Stimulated activated naive B cell treated with anti-CD40 and anti-IgM and Interleukin-4, amounts not matched to agents 10 μg/mL and 1 μg/mL and 100 μg/mL, for 72 hours (primary cell): ENCODE data around the gene ZNF578.
"Not testable (repeated sequence)": the region's sequence is repeated elsewhere in the genome, so short reads cannot be mapped to it uniquely, and the experiment has no call there.

Experiments
- ATAC-seq, 2 donors: fragments of 150-1000 bp; cut with Tn5 transposase; replicated peaks; 2 replicates each; pipeline ENCODE4 v1.10.0; 2021; ENCODE audit warnings: moderate library complexity in 1 of 2
- DNase-seq: peaks from one replicate; pipeline ENCODE4 v3.0.0; 2021
- H3K27ac Mint-ChIP-seq: one replicate; pipeline ENCODE4 v1.8.0; 2022; ENCODE audit warnings: mild to moderate bottlenecking, mixed read lengths
- H3K27me3 Mint-ChIP-seq, 2 donors: one replicate each; pipeline ENCODE4 v1.8.0; 2022; ENCODE audit warnings: mixed read lengths in 2 of 2
- H3K36me3 Mint-ChIP-seq, 2 donors: one replicate each; pipeline ENCODE4 v1.8.0; 2022; ENCODE audit warnings: mixed read lengths in 2 of 2, mild to moderate bottlenecking in 1 of 2
- H3K4me1 Mint-ChIP-seq, 2 donors: one replicate each; pipeline ENCODE4 v1.8.0; 2022; ENCODE audit warnings: mixed read lengths in 2 of 2, mild to moderate bottlenecking in 1 of 2
- H3K4me3 Mint-ChIP-seq, 2 donors: one replicate each; pipeline ENCODE4 v1.8.0; 2022; ENCODE audit warnings: mild to moderate bottlenecking in 2 of 2, mixed read lengths in 2 of 2, moderate library complexity in 1 of 2
- H3K9me3 Mint-ChIP-seq, 2 donors: one replicate each; pipeline ENCODE4 v1.8.0; 2022; ENCODE audit warnings: mixed read lengths in 2 of 2, mild to moderate bottlenecking in 1 of 2

ZNF578 gene

DNA sequence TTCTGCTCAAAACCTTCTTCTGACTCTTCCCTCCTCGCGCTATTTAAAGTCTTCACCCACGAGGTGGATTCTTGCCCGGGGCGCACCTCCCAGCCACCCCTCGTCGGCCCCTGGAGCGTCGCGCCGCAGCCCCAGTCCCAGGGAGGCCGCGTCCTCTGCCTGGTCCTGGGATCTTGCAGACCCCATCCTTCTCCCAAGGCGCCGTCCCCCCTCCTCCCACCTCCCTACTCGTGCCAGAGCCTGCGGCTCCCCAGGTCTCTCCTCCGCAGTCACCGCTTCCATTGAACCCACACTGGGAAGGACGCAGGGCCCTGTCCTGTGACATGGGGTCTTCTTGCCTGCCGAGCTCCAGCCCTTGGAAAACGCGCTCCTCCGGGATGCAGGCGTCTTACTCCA lies 74.6 kb downstream of the ZNF578 start:
- H3K4me1 Mint-ChIP-seq, result peaks cover 17 to 21% of the 10 kb centered on the region in 2 donors
- peaks cover 20 to 33% of the 10 kb centered on the region in 2 donors for H3K36me3 Mint-ChIP-seq
- H3K9me3 Mint-ChIP-seq, result peaks cover 3 to 6% of the 10 kb centered on the region in 2 donors
- DNase-seq, result no peak
- H3K27ac Mint-ChIP-seq, result peak overlapping the region; percentile 99
- no peaks in the 10 kb centered on the region for H3K27me3 Mint-ChIP-seq
- peak overlapping the region; percentile 97 to 99 for H3K4me3 Mint-ChIP-seq
- peak in 1 of 2 donors; percentile 3 for ATAC-seq

GRCh38 chr19:52532480-52532879 lies 79.1 kb downstream of the ZNF578 start:
- H3K27ac Mint-ChIP-seq, result no peak overlapping the region
- H3K9me3 Mint-ChIP-seq, result peaks cover 1 to 6% of the 10 kb centered on the region in 2 donors
- peaks cover 34 to 54% of the 10 kb centered on the region in 2 donors for H3K36me3 Mint-ChIP-seq
- H3K4me1 Mint-ChIP-seq, result peaks cover 25 to 51% of the 10 kb centered on the region in 2 donors
- ATAC-seq (no peak), DNase-seq (no peak)
- H3K4me3 Mint-ChIP-seq, result no peak overlapping the region
- H3K27me3 Mint-ChIP-seq, result no peaks in the 10 kb centered on the region

GRCh38 chr19:52533901-52534300 lies 80.5 kb downstream of the ZNF578 start:
- no peak for ATAC-seq
- peaks cover 21 to 49% of the 10 kb centered on the region in 2 donors for H3K4me1 Mint-ChIP-seq
- no peak overlapping the region for H3K27ac Mint-ChIP-seq
- no peak overlapping the region for H3K4me3 Mint-ChIP-seq
- no peaks in the 10 kb centered on the region for H3K27me3 Mint-ChIP-seq
- DNase-seq, result no peak
- H3K9me3 Mint-ChIP-seq, result peaks cover under 1 to 1% of the 10 kb centered on the region in 2 donors
- peaks cover 30 to 52% of the 10 kb centered on the region in 2 donors for H3K36me3 Mint-ChIP-seq

DNA sequence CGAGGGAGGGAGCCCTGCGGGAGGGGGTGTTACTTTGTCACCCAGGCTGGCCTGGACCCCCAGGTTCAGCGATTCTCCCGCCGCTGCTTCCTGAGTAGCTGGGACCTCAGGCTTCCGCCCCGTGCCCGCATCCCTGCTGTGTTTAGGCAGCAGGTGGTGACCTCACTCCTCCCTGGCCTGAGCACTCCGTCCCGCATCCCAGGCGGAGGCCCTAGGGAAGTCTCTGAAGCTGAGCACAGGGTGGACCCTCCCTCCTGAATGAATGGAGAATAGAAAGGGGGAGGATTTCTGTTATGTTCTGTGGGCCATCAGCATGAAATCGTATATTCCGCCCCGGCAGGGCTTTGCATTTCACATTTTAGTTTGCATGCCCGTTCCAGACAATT lies 82.0 kb downstream of the ZNF578 start:
- Mint-ChIP-seq H3K36me3 (peaks cover 32 to 53% of the 10 kb centered on the region in 2 donors), H3K4me1 (peaks cover 18 to 45% of the 10 kb centered on the region in 2 donors), H3K4me3 (peak overlapping the region; percentile 87 to 91), H3K27ac (peak overlapping the region; percentile 94)
- DNase-seq, H3K27me3 Mint-ChIP-seq, H3K9me3 Mint-ChIP-seq: not testable (repeated sequence)
- peak; percentile 2 to 6 for ATAC-seq

DNA sequence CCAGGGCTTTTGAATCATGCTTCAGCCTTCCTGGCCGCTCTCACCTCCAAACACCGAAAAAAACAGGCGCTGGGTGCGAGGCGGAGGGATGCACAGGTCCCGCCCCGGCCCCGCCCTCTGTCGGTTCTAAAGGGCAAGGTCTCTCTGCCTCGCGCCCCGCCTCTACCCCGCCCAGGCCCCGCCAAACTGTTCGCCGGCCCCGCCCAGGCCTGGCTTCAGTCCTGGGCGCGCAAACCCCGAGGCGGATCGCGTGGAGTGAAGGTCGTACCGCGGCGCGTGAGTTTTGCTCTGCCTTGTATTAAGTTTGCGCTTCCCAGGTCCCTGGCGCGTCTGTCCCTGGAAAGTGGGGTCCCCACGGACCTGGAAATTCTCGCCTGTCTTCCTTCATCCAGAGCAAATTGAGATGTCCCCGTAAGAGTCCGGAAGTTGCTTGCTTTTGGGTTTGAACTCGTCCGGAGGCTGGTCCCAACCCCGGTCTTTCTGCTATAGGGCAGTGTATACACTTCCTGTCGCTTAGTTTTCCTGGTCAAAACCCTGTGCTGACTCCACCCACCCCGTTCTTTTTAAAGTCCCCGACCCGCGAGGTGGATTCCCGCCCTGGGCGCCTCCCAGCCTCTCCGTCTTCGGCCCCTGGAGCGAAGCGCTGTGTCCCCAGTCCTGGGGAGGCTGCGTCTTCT lies 82.6 kb downstream of the ZNF578 start:
- H3K9me3 Mint-ChIP-seq, result no peaks in the 10 kb centered on the region
- ATAC-seq (peak; percentile 95 to 96), DNase-seq (peak; percentile 76)
- peak overlapping the region; percentile 94 for H3K27ac Mint-ChIP-seq
- H3K4me1 Mint-ChIP-seq, result peaks cover 18 to 45% of the 10 kb centered on the region in 2 donors
- no peaks in the 10 kb centered on the region for H3K27me3 Mint-ChIP-seq
- H3K36me3 Mint-ChIP-seq, result peaks cover 36 to 56% of the 10 kb centered on the region in 2 donors
- peak overlapping the region; percentile 87 to 91 for H3K4me3 Mint-ChIP-seq

GRCh38 chr19:52536448-52536800 lies 83.1 kb downstream of the ZNF578 start:
- peak; percentile 57 to 58 for ATAC-seq
- Mint-ChIP-seq H3K27me3 (no peaks in the 10 kb centered on the region), H3K36me3 (peaks cover 39 to 56% of the 10 kb centered on the region in 2 donors), H3K4me3 (peak overlapping the region; percentile 87 to 91), H3K4me1 (peaks cover 18 to 45% of the 10 kb centered on the region in 2 donors), H3K9me3 (no peaks in the 10 kb centered on the region), H3K27ac (peak overlapping the region; percentile 94)
- peak; percentile 46 for DNase-seq

- DNase-seq, H3K27me3 Mint-ChIP-seq, H3K4me3 Mint-ChIP-seq, ATAC-seq, H3K27ac Mint-ChIP-seq, H3K9me3 Mint-ChIP-seq: not testable (repeated sequence)
- Mint-ChIP-seq H3K4me1 (peaks cover 32 to 53% of the 10 kb centered on the region in 2 donors), H3K36me3 (peaks cover 42 to 62% of the 10 kb centered on the region in 2 donors)
These were observed 85.5 kb downstream of the ZNF578 start for GRCh38 chr19:52538815-52539214.

DNA sequence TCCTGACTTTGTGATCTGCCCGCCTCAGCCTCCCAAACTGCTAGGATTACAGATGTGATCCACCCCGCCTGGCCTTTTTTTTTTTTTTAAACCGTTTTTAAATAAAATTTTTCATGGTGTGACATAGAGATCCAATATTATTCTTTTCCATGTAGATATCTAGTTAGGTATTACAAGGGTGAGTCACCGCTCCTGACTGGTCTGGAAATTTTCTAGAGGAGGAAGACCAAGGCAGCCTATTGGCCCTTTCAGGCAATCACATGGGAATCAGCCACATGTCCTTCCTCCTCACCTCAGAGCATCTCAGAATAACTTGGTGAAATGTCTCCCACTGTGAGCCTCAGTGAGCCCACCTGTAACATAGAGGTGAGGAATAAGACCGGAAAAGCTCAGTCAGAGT lies 87.8 kb downstream of the ZNF578 start:
- Mint-ChIP-seq H3K36me3 (peaks cover 42 to 70% of the 10 kb centered on the region in 2 donors), H3K4me1 (peaks cover 28 to 36% of the 10 kb centered on the region in 2 donors)
- not testable (repeated sequence) for H3K4me3 Mint-ChIP-seq, DNase-seq, ATAC-seq, H3K9me3 Mint-ChIP-seq, H3K27ac Mint-ChIP-seq, H3K27me3 Mint-ChIP-seq

DNA sequence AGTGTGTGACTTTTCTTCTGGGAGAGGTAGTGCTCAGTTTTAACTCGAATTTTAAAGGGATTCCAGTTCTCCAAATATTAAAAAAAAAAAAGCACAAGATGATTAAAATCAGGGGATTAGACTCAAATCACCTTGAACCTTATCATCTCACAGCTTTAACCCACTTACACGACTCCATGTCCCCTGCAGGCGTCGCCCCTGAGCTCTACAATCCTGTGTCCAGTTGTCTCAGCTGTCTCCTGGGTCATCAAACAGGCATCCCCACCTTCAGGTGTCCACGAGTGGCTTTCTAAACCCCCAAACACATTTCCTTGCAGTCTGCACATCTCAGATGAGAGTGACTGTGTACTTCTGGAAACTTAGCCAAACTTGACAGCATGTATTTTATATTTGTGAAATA lies 88.3 kb downstream of the ZNF578 start:
- H3K36me3 Mint-ChIP-seq, result peaks cover 46 to 71% of the 10 kb centered on the region in 2 donors
- ATAC-seq (no peak), DNase-seq (no peak)
- no peak overlapping the region for H3K27ac Mint-ChIP-seq
- H3K4me1 Mint-ChIP-seq, result peaks cover 25 to 31% of the 10 kb centered on the region in 2 donors
- H3K9me3 Mint-ChIP-seq, result peaks cover 3 to 4% of the 10 kb centered on the region in 2 donors
- no peak overlapping the region for H3K4me3 Mint-ChIP-seq
- H3K27me3 Mint-ChIP-seq, result no peaks in the 10 kb centered on the region

GRCh38 chr19:52542541-52542940 lies 89.2 kb downstream of the ZNF578 start:
- Mint-ChIP-seq H3K36me3 (peaks cover 49 to 71% of the 10 kb centered on the region in 2 donors), H3K27ac (peak overlapping the region; percentile 79)
- not testable (repeated sequence) for ATAC-seq

DNA sequence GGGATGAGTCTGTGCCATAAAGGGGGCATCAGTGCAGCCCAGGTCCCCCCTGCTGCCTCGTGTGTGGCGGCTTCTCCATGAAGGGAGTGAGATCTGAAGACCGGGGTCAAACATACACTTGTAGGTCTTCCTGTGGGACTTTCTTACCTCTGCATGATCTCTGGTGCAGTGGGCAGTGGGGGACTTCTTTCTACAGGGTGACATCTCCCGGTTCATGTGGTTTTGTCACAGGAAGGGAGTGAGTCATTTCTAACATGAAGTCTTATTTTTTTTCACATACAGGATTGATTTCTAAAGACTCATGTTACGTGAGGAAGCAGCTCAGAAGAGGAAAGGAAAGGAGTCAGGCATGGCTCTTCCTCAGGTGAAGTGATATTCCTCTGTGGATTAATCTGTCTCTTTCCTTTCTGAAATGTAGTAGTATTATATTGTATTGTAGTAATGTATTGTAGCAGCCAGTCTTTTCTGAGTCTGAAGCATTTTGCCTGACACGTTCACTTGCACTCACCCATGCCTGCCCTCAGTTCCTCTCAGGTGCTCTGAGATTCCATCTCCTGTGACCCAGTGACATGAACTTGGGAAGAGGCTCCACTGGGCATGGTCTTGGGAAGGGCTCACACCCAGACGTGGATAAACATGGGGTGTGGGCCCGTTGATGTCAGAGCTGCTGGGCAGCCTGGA lies 89.8 kb downstream of the ZNF578 start:
- DNase-seq (peak; percentile 12), ATAC-seq (peak; percentile 84 to 95)
- peaks cover 54 to 76% of the 10 kb centered on the region in 2 donors for H3K36me3 Mint-ChIP-seq
- H3K4me3 Mint-ChIP-seq, result peak overlapping the region; percentile 32 to 41
- H3K27me3 Mint-ChIP-seq, result no peaks in the 10 kb centered on the region
- H3K27ac Mint-ChIP-seq, result peak overlapping the region; percentile 79
- H3K4me1 Mint-ChIP-seq, result peaks cover 21 to 22% of the 10 kb centered on the region in 2 donors
- H3K9me3 Mint-ChIP-seq, result peaks cover 3 to 7% of the 10 kb centered on the region in 2 donors

More at GRCh38 chr19:52542541-52542940, 89.2 kb downstream of the ZNF578 start:
- not testable (repeated sequence) for H3K9me3 Mint-ChIP-seq, H3K27me3 Mint-ChIP-seq, DNase-seq
- Mint-ChIP-seq H3K4me3 (peak overlapping the region; percentile 32 to 41), H3K4me1 (peaks cover 21 to 22% of the 10 kb centered on the region in 2 donors)

DNA sequence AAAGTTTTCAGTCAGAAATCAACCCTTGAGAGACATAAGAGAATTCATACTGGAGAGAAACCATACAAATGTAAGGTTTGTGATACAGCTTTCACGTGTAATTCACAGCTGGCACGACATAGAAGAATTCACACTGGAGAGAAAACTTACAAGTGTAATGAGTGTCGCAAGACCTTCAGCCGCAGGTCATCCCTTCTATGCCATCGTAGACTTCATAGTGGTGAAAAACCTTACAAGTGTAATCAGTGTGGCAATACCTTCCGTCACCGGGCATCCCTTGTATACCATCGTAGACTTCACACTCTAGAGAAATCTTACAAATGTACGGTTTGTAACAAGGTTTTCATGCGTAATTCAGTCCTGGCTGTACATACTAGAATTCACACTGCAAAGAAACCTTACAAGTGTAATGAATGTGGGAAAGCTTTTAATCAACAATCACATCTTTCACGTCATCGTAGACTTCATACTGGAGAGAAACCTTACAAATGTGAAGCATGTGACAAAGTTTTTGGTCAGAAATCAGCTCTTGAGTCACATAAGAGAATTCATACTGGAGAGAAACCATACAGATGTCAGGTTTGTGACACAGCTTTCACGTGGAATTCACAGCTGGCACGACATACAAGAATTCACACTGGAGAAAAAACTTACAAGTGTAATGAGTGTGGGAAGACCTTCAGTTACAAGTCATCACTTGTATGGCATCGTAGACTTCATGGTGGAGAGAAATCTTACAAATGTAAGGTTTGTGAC lies 101.0 kb downstream of the ZNF578 start:
- no peak overlapping the region for H3K27ac Mint-ChIP-seq
- H3K27me3 Mint-ChIP-seq, result no peaks in the 10 kb centered on the region
- peaks cover 33 to 40% of the 10 kb centered on the region in 2 donors for H3K9me3 Mint-ChIP-seq
- ATAC-seq, result no peak
- no peak for DNase-seq
- peaks cover 0 to 2% of the 10 kb centered on the region in 2 donors for H3K4me1 Mint-ChIP-seq
- H3K36me3 Mint-ChIP-seq, result peaks cover 83 to 90% of the 10 kb centered on the region in 2 donors
- H3K4me3 Mint-ChIP-seq, result no peak overlapping the region

DNA sequence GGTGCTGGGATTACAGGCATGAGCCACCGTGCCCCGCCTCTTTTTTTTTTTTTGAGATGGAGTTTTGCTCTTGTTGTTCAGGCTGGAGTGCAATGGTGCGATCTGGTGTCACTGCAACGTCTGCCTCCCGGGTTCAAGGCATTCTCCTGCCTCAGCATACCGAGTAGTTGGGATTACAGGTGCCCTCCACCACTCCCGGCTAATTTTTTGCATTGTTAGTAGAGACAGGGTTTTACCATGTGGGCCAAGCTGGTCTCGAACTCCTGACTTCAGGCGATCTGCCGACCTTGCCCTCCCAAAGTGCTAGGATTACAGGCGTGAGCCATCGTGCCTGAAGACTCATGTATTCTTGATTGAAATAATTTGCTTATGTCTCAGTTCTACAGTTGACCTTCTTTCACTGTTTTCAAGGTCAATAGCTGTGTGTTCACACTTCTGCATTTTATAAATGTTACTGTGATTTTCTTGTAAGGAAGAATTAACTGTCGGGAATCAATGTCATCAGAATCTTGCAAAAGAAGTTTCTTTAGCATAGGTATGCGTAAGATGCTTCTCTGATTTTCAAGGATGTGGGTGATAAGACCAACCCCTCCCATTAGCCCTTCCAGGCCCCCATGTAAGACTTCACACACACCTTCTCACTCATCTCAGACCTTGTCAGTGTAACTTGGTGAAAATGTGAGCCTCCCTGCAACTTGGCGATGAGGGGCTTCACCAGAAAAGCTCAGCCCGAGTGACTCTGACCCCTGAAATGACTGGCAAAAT lies 104.1 kb downstream of the ZNF578 start:
- Mint-ChIP-seq H3K36me3 (peaks cover 83 to 92% of the 10 kb centered on the region in 2 donors), H3K27me3 (no peaks in the 10 kb centered on the region), H3K4me1 (no peaks in the 10 kb centered on the region), H3K9me3 (peaks cover 39 to 41% of the 10 kb centered on the region in 2 donors), H3K27ac (no peak overlapping the region), H3K4me3 (no peak overlapping the region)
- DNase-seq, result no peak
- no peak for ATAC-seq
